Caki2 (cell line): ENCODE data around the gene SLC5A4. TPM values are rescaled to one million over a fixed set of nuclear protein-coding genes. Genes with fewer than 3 reads are reported as not detected.
"Not testable (repeated sequence)": the region's sequence is repeated elsewhere in the genome, so short reads cannot be mapped to it uniquely, and the experiment has no call there.

Source experiments
- DNase-seq: peaks from one replicate; pipeline ENCODE4 v3.0.0-alpha.2; 2015; ENCODE audit warnings: low read depth
- in situ Hi-C: cut with HindIII; loops from 2 replicates; pipeline ENCODE4 v1.10.0; 2016; ENCODE audit warnings: low sequenced_read_pairs, low pct_unique_long_range_greater_than_20kb, mixed read lengths
- total RNA-seq: library from RNA; depleted of rRNA; stranded (reverse); fragments of >200 nt; shearing (Covaris generic); gene quantifications from 2 replicates; pipeline ENCODE4 v1.2.3, GENCODE V29; 2014; ENCODE audit warnings: low replicate concordance; rRNA removed

SLC5A4 gene
- total RNA-seq: 0.10 TPM in 1 of 2 replicates, not detected in the other

DNA sequence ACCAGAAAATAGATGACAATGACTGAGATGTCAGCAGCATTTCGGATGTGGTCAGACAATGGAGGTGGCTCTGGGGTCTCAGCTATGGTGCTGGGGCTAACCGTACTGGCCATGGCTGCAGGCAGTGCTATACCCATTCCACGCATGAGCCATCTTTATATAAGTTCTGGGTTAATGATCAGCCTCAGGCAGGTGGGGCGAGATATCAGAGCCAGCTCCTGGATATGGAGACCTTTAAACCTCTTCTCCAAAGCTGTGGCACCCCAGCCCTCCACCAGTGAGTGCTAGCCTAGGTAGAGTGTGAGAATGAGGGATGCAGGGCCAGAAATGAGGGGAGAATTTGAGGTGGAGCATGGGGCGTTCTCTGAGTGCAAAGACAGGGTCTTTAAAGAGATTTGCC lies at the start of gene SLC5A4:
Gene SLC5A4 (minus strand): TSS at position 131 of the 400 bp plus-strand sequence. CDS start 18 bp downstream, at position 113.
- in situ Hi-C loops: no loop called here
- no peak for DNase-seq

DNA sequence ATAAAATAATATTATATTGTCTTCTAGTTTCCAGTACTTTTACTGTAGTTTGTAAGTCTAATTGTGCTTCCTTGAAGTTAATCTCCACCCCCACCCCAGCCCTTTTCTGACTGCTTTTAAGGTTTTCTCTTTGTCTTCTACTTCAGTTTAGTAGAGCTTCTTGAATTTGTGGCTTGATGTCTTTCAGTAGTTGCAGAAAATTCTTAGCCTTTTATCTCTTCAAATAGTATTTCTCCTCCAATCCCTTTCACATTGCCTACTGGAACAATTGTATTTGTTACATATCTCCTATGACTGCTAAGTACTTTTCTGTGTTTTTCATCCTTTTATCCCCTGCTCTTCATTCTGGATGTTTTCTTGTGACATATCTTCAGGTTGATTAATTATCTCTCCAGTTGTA lies 38.8 kb upstream of the SLC5A4 start:
- in situ Hi-C loops, DNase-seq: not testable (repeated sequence)

DNA sequence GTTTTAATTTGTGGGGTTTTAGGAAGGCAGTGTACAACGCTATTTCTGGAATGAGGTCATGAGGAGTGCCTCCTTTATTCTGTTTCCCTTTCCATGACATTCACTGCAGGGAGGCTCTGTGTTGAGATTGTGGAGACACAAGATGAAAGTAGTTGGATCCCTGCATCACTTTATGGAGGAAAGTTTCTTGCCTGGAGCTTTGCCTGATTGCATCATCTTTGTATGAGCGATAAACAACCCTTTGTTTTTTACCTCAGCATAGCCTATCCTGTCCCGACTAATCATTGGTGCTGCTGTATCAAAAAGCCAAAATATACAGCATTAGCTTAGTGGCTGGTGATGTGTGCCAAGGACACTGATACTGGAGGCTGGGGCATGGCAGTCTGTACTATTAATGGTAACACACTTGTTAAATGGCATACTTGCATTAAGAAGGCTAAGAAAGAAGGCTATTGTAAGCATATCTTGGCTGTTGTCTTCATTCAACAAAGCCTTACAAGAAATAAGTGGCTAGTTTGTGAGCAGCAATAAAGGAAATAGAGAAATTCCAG lies 31.2 kb upstream of the SLC5A4 start:
- no peak for DNase-seq
- in situ Hi-C loops: no loop called here

DNA sequence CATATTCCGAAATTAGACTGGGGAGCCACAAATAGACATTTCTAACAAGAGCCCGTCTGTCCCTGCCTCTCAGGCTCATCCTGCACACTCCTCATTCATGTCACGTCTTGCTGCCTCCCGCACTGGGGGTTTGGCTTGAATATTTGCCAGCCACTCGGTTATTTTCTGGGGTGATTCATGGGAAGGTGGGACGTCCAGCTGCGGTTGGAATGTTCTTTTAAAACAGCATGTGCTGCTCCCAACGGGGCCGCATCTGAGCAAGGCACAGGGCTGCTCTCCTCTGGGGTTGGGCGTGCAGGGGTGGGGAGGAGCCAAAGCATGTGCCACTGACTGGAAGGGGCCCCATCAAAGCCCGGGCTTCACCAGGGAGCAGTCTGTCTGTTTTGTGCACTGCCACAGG lies 25.9 kb upstream of the SLC5A4 start:
- in situ Hi-C loops: no loop called here
- DNase-seq: peak; percentile 55

DNA sequence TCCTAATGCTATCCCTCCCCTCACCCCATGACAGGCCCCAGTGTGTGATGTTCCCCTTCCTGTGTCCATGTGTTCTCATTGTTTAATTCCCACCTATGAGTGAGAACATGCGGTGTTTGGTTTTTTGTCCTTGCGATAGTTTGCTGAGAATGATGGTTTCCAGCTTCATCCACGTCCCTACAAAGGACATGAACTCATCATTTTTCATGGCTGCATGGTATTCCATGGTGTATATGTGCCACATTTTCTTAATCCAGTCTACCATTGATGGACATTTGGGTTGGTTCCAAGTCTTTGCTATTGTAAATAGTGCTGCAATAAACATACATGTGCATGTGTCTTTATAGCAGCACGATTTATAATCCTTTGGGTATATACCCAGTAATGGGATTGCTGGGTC lies 20.2 kb upstream of the SLC5A4 start:
- in situ Hi-C loops, DNase-seq: not testable (repeated sequence)

DNA sequence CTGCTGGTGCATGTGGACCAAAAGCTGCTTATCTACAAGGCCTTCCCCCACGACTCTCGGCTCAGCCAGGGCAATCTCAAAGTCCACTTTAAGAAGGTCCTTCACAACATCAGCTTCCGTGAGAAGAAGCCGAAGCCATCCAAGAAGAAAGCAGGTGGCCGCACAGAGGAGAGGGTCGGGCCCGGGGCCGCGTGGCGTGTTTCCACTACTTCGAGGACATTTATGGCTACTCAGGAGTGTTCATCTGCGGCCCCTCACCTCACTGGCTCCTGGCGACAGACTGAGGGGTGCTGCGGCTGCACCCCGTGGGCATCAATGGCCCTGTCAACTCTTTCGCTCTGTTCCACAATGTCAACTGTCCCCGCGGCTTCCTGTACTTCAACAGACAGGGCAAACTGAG lies 16.2 kb upstream of the SLC5A4 start:
- in situ Hi-C loops: no loop called here

DNA sequence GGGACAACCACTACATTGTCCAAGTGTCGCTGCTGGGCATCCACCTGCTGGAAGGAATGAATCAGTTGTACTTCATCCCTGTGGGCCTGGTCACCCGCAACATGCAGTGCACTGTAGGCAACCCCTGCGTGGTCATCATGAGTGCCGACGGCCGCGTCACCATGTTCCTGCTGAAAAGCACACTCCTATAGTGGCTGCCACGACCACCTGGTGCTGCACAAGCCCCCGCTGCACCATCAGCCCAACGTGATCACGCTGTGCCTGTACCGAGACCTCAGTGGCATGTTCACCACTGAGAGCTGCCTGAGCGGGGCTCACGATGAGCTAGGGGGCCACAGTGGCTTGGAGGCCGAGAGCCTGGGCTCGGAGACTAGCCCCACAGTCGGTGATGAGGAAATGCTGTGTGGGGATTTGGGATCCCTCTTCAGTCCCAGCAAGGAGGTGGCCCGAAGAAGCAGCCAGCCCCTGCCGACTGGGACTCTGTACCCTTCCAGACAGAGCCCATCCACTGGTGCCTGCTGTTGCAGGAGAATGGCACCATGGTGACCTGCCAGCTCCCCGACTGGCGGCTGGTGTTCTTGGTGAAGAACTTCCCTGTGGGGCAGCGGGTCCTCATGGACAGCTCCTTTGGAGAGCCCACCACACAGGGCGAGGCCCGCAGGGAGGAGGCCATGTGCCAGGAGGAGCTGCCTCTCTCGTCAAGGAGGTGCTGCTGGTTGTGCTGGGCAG lies 15.7 kb upstream of the SLC5A4 start:
- DNase-seq: no peak
- in situ Hi-C loops: no loop called here

More for the DNA sequence above, 16.2 kb upstream of the SLC5A4 start:
- DNase-seq: no peak

DNA sequence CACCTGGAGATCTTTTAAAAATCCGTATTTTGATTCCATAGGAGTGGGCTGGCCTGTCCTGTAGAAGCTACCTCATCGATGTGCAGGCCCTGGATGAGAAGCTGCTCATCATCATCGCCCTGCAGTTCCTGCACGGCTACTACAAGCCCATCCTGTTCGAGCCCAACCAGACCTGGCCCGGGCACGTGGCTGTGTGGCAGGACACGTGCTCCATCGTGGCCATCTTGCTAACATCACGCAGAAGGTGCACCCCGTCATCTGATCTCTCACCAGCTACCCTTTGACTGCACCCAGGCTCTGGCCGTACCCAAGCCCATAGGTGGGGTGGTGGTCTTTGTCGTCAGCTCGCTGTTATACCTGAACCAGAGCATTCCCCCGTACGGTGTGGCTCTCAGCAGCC lies 14.2 kb upstream of the SLC5A4 start:
- in situ Hi-C loops: no loop called here
- DNase-seq: no peak

DNA sequence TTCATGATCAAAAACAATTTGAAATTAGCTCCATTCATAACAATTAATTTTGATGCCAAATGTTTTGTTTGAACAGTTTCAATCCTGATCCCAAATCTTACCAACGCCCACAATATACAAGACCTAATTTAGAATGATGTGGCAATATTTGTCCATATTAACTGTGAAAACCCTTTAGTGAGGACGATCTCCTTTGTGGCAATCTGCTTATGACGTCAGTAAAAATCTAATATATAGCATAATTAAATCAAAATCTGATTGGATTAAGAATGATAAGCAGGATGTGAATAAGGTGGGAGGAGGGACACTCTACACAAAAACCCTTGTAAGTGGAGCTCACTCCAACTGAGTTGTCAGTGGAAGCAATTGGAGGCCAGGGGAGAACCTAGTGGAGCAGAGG lies 11.9 kb upstream of the SLC5A4 start:
- in situ Hi-C loops: no loop called here
- no peak for DNase-seq

DNA sequence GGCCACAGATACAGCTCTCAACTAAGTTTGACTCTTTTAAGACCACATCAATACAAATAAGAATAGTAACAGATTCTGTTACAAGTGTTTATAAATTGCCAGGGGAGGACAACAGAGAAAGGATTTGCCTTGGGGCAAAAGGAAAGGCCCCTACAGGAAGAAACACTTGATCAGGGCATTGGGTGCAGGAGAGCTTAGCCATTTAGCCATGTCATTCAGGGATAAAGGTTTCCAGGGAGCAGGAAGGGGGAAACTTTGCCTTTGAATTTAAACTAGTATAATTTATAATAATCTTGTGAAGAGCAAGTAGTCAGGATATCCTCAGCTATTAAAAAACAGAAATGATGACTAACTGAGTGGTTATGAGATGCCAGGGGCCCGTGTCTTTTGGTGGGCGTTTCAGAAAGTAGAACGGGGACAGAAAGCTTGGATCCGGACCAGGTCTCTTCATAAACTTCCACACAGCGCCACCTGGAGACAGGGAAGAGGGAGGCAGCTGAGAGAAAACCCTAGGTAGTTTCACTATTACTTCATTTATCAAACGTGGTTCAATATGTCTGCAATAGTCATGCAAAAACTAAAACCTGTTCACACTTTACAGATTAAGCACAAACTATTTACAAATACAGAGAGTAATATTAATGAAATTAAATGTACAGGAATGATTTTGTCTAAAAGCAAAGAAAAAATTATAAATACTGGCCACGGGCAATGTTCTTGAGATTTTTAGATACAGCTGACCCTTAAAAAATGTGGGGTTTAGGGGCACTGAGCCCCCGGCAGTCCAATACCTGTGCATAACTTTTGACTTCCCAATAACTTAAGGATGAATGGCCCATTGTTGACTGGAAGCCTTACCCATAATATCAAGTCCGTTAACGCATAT lies 11.0 kb upstream of the SLC5A4 start:
- in situ Hi-C loops: no loop called here
- DNase-seq: peak; percentile 59

DNA sequence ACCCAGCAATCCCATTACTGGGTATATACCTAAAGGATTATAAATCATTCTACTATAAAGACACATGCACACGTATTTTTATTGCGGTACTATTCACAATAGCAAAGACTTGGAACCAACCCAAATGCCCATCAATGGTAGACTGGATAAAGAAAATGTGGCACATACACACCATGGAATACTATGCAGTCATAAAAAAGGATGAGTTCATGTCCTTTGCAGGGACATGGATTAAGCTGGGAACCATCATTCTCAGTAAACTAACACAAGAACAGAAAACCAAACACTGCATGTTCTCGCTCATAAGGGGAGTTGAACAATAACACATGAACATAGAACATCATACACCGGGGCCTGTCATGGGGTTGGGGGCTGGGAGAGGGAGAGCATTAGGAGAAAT lies 8.5 kb upstream of the SLC5A4 start:
- in situ Hi-C loops, DNase-seq: not testable (repeated sequence)

DNA sequence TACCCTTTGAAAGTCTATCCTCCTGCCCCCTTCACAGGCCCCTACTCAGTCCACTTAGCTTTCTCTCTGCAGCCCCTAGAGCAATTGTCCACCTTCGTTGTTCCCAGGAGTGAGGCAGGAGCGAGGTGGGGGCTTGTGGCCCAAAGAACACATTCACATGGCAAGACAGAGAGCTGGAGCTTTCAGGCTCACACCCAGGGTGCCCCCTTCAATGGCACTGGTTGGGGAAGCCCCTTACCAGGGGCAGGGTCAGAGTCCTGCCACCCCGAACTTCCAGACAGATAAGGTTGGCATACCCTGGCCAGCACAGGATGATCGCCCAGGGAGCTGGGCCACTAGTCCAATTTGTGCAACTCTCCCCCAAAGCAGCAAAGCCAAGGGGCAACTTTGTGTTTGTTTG lies 6.2 kb upstream of the SLC5A4 start:
- in situ Hi-C loops: no loop called here

DNA sequence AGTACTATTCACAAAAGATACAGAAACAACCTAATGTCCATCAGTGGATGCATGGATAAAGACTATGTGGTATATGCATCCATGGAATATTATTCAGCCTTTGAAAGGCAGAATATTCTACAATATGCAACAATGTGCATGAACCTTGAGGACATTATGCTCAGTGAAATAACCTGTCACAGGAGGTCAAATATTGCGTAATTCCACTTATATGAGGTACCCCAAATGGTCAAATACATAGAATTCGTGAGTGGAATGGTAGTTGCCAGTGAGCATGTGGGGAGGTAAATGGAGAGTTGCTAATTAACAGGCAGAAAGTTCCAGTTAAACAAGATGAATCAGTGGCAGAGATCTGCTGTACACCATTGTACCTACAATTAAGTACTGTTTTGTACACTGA lies 3.6 kb upstream of the SLC5A4 start:
- in situ Hi-C loops: no loop called here
- no peak for DNase-seq

More for the DNA sequence above, 6.2 kb upstream of the SLC5A4 start:
- DNase-seq: no peak

DNA sequence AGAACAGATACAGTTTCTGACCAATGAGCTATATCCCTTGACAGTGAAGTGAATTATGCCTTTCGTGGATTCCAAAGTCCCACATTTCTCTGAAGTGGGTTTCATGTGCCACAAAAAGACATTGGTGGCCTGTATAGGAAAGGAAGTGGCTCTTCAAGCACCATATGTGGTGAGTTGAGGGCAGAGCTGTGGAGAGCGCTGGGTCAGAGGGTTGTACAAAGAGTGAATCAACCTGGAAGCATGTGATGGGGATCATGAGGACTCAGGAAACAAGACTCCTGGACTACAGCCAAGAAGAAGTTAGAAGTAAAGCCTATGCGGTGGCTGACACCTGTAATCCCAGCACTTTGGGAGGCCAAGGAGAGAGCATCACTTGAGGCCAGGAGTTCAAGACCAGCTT lies 579 bp upstream of the SLC5A4 start:
- DNase-seq: peak; percentile 12
- in situ Hi-C loops: no loop called here

DNA sequence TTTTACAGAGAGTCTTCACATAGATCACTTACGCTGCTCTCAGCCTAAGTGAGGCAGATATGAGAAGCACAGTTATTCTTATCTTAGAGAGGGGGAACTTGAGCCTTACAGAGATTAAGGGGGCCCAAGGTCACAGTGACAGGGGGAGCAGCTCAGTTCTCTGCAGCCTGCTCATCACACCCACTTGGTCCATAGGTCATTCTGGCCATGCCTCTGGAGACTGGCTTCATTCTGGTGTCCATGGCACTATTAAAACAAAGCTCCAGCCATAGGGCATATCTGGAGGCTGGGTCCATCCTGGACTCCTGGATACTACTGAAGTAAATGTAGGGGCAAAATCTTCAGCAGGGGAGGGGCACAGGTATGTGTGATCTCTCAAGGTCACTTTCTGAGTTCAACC lies 5.9 kb downstream of the SLC5A4 start:
- no peak for DNase-seq
- in situ Hi-C loops: no loop called here

DNA sequence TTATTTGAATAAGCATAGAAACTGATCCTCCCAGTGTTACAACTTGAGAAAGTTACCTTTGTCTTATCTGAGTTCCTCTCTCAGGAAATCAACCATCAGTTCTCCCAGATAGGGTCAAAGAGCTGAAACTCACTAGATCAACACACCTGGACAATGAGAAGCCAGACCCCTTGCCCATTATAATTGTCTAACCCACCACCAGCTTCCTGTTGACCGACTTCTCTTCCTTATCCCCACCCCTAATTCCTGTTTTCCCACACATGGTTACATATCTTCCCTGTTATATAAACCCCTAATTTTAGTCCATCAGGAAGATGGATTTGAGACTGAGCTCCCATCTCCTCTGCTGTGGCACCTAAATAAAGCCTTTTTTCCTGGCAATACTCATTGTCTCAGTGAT lies 6.9 kb downstream of the SLC5A4 start:
- in situ Hi-C loops: no loop called here
- no peak for DNase-seq

DNA sequence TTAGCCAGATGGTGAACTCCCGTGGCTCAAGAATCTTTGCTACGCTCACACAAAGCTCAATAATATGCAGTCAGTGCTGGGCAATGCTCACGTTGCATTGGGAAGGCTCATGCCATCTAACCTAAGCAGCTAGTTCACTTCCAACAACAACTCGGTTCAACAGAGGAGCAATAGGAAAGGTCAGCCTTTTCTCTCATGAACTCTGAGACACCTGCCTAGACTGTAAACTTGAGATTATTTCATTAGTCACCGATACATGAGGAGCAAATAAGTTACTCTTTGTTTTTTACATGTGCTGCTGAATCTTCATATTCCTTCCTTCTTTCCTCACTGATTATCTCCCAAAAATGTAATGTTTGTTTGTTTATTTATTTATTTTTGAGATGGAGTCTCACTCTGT lies 9.0 kb downstream of the SLC5A4 start:
- DNase-seq: no peak
- in situ Hi-C loops: no loop called here

DNA sequence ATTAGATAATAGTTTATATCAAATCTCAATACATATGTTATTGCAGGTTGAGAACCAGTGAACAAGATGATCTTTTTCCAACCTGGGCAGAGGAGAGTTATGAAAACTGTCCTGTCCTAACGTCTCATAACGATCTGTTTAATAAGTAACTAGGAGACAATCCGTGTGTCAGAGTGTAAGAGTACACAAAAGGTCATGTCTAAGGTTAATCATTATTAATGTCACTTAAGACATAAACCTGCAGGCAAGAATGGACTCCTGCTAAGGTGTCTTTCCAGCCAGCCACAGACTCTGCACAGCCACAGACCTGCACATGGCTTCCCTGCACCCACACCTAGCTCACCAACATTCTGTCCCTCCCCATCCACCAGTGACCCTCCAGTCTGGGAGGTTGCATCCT lies 10.1 kb downstream of the SLC5A4 start:
- peak; percentile 54 for DNase-seq
- in situ Hi-C loops: no loop called here

DNA sequence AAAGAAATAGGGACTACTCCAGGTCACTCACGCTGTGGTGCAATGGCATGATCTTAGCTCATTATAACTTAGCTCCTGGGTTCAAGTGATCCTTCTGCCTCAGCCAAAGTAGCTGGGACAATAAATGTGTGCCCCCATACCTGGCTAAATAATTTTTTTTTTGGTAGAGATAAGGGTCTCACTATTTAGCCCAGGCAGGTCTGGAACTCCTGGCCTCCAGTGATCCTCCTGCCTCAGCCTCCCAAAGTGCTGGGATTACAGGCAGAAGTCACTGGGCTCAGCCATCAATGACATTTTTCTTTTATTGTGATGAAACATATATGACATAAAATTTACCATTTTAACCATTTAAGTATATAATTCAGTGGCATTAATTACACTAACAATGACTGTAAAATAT lies 10.6 kb downstream of the SLC5A4 start:
- DNase-seq: no peak
- in situ Hi-C loops: no loop called here
